Bronchial epithelial cell (primary cell): ENCODE measurements around the gene GSG1L. TPM values are rescaled to one million over a fixed set of nuclear protein-coding genes. Genes with fewer than 3 reads are reported as not detected.

Experiments used
- DNase-seq: peaks from one replicate; pipeline ENCODE4 v3.0.0-alpha.2; 2010; ENCODE audit warnings: low read depth
- FAIRE-seq: peaks from 2 replicates; lab custom pipeline; 2011; peaks lifted over from hg19 to GRCh38; lab: Jason Lieb, UNC
- H3K27me3 ChIP-seq: 2 replicates; pipeline ENCODE4 v1.5.1; 2011; ENCODE audit warnings: low read length; ENCODE audit not compliant: control insufficient read depth, insufficient read depth
- H3K36me3 ChIP-seq: 2 replicates; pipeline ENCODE4 v1.5.1; 2011; ENCODE audit warnings: low read length; ENCODE audit not compliant: control insufficient read depth, insufficient read depth
- H3K4me3 ChIP-seq: 2 replicates; pipeline ENCODE4 v1.5.1; 2011; ENCODE audit warnings: mild to moderate bottlenecking, low read depth, low read length, control low read depth
- CTCF ChIP-seq: IDR thresholded peaks from 2 replicates; pipeline ENCODE4 v1.5.1; 2011; ENCODE audit warnings: mild to moderate bottlenecking, moderate library complexity, low read length, control low read depth, inconsistent platforms; ENCODE audit not compliant: insufficient read depth, severe bottlenecking
- total RNA-seq: library from RNA; depleted of rRNA; stranded (reverse); fragments of >200 nt; gene quantifications from 2 replicates; pipeline ENCODE4 v1.2.1, GENCODE V29; 2014

GSG1L gene
- total RNA-seq, 1 donor from 2014 or later = not detected

DNA sequence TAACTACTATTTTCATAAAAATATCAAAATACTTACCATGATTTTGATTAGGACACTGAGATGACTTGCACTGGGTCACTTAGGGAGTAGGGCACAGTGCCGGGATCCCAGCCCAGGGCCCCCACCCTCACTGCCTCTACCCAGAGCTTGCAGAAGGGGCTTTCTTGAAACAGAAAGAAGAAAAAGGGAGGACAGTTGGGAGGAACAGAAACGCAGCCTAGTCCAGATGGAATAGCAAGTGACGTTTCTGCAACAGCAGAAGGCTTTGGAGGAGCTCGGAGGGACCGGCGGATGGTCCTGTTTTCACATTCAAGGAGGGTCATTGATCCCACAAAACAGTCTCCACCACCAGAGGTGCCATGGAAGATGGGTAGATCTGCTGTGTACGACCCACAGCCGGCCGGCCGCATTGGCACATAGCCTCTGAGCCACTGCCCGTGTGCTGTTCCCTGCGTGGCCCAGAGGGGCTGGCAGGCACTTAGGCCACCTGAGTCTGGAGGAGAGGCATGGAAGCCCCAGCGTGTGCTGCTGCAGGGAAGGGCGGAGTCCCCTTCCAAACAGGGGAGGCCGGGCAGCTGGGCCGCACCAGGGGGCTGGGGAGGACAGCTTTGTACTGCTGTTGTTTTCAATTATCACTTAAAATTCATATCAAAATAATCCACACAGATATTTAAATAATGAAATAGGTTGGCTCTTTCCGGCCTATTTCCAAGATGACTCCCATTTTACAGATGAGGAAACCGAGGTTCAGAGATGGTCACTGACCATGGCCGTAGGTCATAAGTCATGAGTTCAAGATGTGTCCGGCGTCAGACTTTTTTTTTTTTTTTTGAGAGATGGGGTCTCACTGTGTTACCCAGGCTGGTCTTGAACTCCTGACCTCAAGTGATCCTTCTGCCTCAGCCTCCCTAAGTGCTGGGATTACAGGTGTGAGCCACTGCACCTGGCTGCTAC, 22.9 kb upstream of the GSG1L start:
- no peak for DNase-seq
- TF ChIP-seq CTCF = no peak
- FAIRE-seq = no peak
- H3K36me3 ChIP-seq = no peaks in the 10 kb centered on the region
- no peaks in the 10 kb centered on the region for H3K27me3 ChIP-seq
- H3K4me3 ChIP-seq = no peak overlapping the region

- Histone ChIP-seq H3K4me3 (no peak overlapping the region), H3K36me3 (no peaks in the 10 kb centered on the region), H3K27me3 (no peaks in the 10 kb centered on the region)
- FAIRE-seq (no peak), DNase-seq (no peak)
- no peak for TF ChIP-seq CTCF
Observed at GRCh38 chr16:28085389-28086171, 22.1 kb upstream of the GSG1L start.

GRCh38 chr16:28084209-28084608, 20.7 kb upstream of the GSG1L start:
- Histone ChIP-seq H3K4me3 (no peak overlapping the region), H3K36me3 (no peaks in the 10 kb centered on the region), H3K27me3 (no peaks in the 10 kb centered on the region)
- FAIRE-seq (no peak), DNase-seq (no peak)
- no peak for TF ChIP-seq CTCF

GRCh38 chr16:28082624-28083023, 19.1 kb upstream of the GSG1L start:
- Histone ChIP-seq H3K36me3 (no peaks in the 10 kb centered on the region), H3K27me3 (no peaks in the 10 kb centered on the region), H3K4me3 (no peak overlapping the region)
- DNase-seq = peak; percentile 56
- no peak for TF ChIP-seq CTCF
- no peak for FAIRE-seq

GRCh38 chr16:28081391-28081968, 18.0 kb upstream of the GSG1L start:
- TF ChIP-seq CTCF = no peak
- FAIRE-seq = no peak

More at GRCh38 chr16:28081391-28081968, 18.0 kb upstream of the GSG1L start:
- Histone ChIP-seq H3K36me3 (no peaks in the 10 kb centered on the region), H3K27me3 (no peaks in the 10 kb centered on the region), H3K4me3 (no peak overlapping the region)
- no peak for DNase-seq
